DND-41 (cell line): ENCODE data around the gene ZSCAN25.

Experiments
- ATAC-seq: fragments of 200-7000 bp; cut with Tn5 transposase; 3 replicates; pipeline ENCODE4 v1.9.1; 2021; ENCODE audit warnings: low read depth; ENCODE audit not compliant: insufficient read depth
- DNase-seq: peaks from one replicate; pipeline ENCODE4 v3.0.0-alpha.2; 2020
- H2AFZ ChIP-seq: 2 replicates; pipeline ENCODE4 v1.6.0; 2012; ENCODE audit warnings: low read depth, low read length
- H3K27ac ChIP-seq: 2 replicates; pipeline ENCODE4 v1.5.1; 2012; ENCODE audit warnings: low read length, inconsistent platforms
- H3K27me3 ChIP-seq: fragments of 200-600 bp; sonication (generic); 2 replicates; pipeline ENCODE4 v1.6.0; 2012; ENCODE audit warnings: low read length, mild to moderate bottlenecking, inconsistent platforms; ENCODE audit not compliant: insufficient read depth, poor library complexity
- H3K36me3 ChIP-seq: 2 replicates; pipeline ENCODE4 v1.5.1; 2012; ENCODE audit warnings: low read length, inconsistent platforms; ENCODE audit not compliant: insufficient read depth
- H3K4me1 ChIP-seq: 2 replicates; pipeline ENCODE4 v1.5.1; 2012; ENCODE audit warnings: mild to moderate bottlenecking, low read length; ENCODE audit not compliant: insufficient read depth
- H3K4me2 ChIP-seq: 2 replicates; pipeline ENCODE4 v1.6.0; 2012; ENCODE audit warnings: mild to moderate bottlenecking, moderate library complexity, low read length, inconsistent platforms; ENCODE audit not compliant: insufficient read depth
- H3K4me3 ChIP-seq, 2 experiments: fragments of 200-600 bp in 1 of 2; shearing (Covaris generic) in 1 of 2; 2 replicates each; pipeline ENCODE4 v1.5.1; 2012 to 2016; ENCODE audit warnings: inconsistent platforms in 2 of 2, low read length in 2 of 2, mild to moderate bottlenecking in 2 of 2, low read depth in 1 of 2, moderate library complexity in 1 of 2
- H3K79me2 ChIP-seq: 2 replicates; pipeline ENCODE4 v1.6.0; 2012; ENCODE audit warnings: low read length, inconsistent platforms; ENCODE audit not compliant: insufficient read depth
- H3K9ac ChIP-seq: 2 replicates; pipeline ENCODE4 v1.6.0; 2012; ENCODE audit warnings: low read depth, mild to moderate bottlenecking, inconsistent platforms, low read length, moderate library complexity
- H3K9me3 ChIP-seq: 2 replicates; pipeline ENCODE4 v1.5.1; 2012; ENCODE audit warnings: low read length, moderate library complexity, mild to moderate bottlenecking, inconsistent platforms; ENCODE audit not compliant: insufficient read depth, severe bottlenecking
- H4K20me1 ChIP-seq: 2 replicates; pipeline ENCODE4 v1.6.0; 2012; ENCODE audit warnings: low read length; ENCODE audit not compliant: insufficient read depth
- CTCF ChIP-seq: IDR thresholded peaks from 2 replicates; pipeline ENCODE4 v1.5.1; 2012; ENCODE audit warnings: borderline replicate concordance, low read length, moderate library complexity, mild to moderate bottlenecking; ENCODE audit not compliant: poor library complexity, severe bottlenecking; ENCODE audit errors: extremely low read depth
- EZH2 ChIP-seq: IDR thresholded peaks from 3 replicates; pipeline ENCODE4 v1.6.1; 2012; ENCODE audit warnings: borderline replicate concordance, low read depth, mild to moderate bottlenecking, moderate library complexity, low read length, inconsistent platforms; ENCODE audit not compliant: severe bottlenecking

ZSCAN25 gene

GRCh38 chr7:99677013-99677647 is 60.4 kb downstream of the ZSCAN25 start:
- Histone ChIP-seq H3K27me3 (no peaks in the 10 kb centered on the region), H3K4me2 (no peak overlapping the region), H3K4me3 (no peak overlapping the region), H3K27ac (no peak overlapping the region), H3K79me2 (no peaks in the 10 kb centered on the region), H3K9me3 (no peaks in the 10 kb centered on the region), H3K9ac (no peak overlapping the region), H2AFZ (no peak overlapping the region), H3K4me1 (no peaks in the 10 kb centered on the region), H4K20me1 (no peaks in the 10 kb centered on the region), H3K36me3 (no peaks in the 10 kb centered on the region)
- DNase-seq = no peak
- TF ChIP-seq EZH2 = no peak
- TF ChIP-seq CTCF = no peak
- ATAC-seq = no peak

GRCh38 chr7:99677648-99678045 is 60.9 kb downstream of the ZSCAN25 start:
- TF ChIP-seq CTCF (no peak), EZH2 (no peak)
- no peaks in the 10 kb centered on the region for H3K36me3 ChIP-seq
- no peak overlapping the region for H3K27ac ChIP-seq
- ATAC-seq (no peak), DNase-seq (no peak)
- H3K4me1 ChIP-seq = no peaks in the 10 kb centered on the region
- H2AFZ ChIP-seq = no peak overlapping the region
- H3K4me2 ChIP-seq = no peak overlapping the region
- no peak overlapping the region for H3K4me3 ChIP-seq
- no peaks in the 10 kb centered on the region for H3K79me2 ChIP-seq
- no peaks in the 10 kb centered on the region for H3K27me3 ChIP-seq
- H3K9ac ChIP-seq = no peak overlapping the region
- H4K20me1 ChIP-seq = no peaks in the 10 kb centered on the region
- no peaks in the 10 kb centered on the region for H3K9me3 ChIP-seq

GRCh38 chr7:99679032-99679399 is 62.3 kb downstream of the ZSCAN25 start:
- H2AFZ ChIP-seq = no peak overlapping the region

More at GRCh38 chr7:99679032-99679399, 62.3 kb downstream of the ZSCAN25 start:
- Histone ChIP-seq H3K9ac (no peak overlapping the region), H3K4me2 (no peak overlapping the region), H3K27ac (no peak overlapping the region), H3K4me3 (no peak overlapping the region), H3K79me2 (no peaks in the 10 kb centered on the region), H4K20me1 (no peaks in the 10 kb centered on the region), H3K36me3 (no peaks in the 10 kb centered on the region), H3K9me3 (no peaks in the 10 kb centered on the region), H3K27me3 (no peaks in the 10 kb centered on the region), H3K4me1 (no peaks in the 10 kb centered on the region)
- TF ChIP-seq EZH2 (no peak), CTCF (no peak)
- DNase-seq (no peak), ATAC-seq (no peak)
